HEK293T (cell line): ENCODE results near the gene IFT27.
"Not testable (repeated sequence)": the region's sequence is repeated elsewhere in the genome, so short reads cannot be mapped to it uniquely, and the experiment has no call there.

Source experiments
- CTCF ChIA-PET: fragments of 350-600 bp; formaldehyde crosslinking; extraction: SDS; loops from one replicate; lab custom pipeline; 2021; ENCODE audit warnings: antibody characterized with exemption, inconsistent platforms; lab: Yijun Ruan, JAX
- POLR2A ChIA-PET: fragments of 350-600 bp; formaldehyde crosslinking; extraction: SDS; loops from one replicate; lab custom pipeline; 2020; ENCODE audit warnings: antibody characterized with exemption, inconsistent platforms; lab: Yijun Ruan, JAX
- DNase-seq: peaks from one replicate; pipeline ENCODE4 v3.0.0; 2012; ENCODE audit warnings: mixed read lengths; ENCODE audit errors: extremely low spot score
- ARNT ChIP-seq: fragments of 450-650 bp; IDR thresholded peaks from 2 replicates; pipeline ENCODE4 v1.6.1; 2017; ENCODE audit warnings: mild to moderate bottlenecking
- BHLHE40 ChIP-seq: fragments of 450-650 bp; IDR thresholded peaks from 2 replicates; pipeline ENCODE4 v1.6.1; 2016; ENCODE audit warnings: mild to moderate bottlenecking, moderate library complexity, borderline replicate concordance
- CTBP1 ChIP-seq: fragments of 450-650 bp; IDR thresholded peaks from 2 replicates; pipeline ENCODE4 v1.6.1; 2016; ENCODE audit warnings: borderline replicate concordance
- ELF4 ChIP-seq: fragments of 450-650 bp; IDR thresholded peaks from 2 replicates; pipeline ENCODE4 v1.6.1; 2017; ENCODE audit warnings: antibody characterized with exemption
- FOXA1 ChIP-seq: fragments of 450-650 bp; IDR thresholded peaks from 2 replicates; pipeline ENCODE4 v1.6.1; 2016; ENCODE audit warnings: mild to moderate bottlenecking
- FOXK2 ChIP-seq: fragments of 450-650 bp; IDR thresholded peaks from 2 replicates; pipeline ENCODE4 v1.6.1; 2016; ENCODE audit warnings: mild to moderate bottlenecking
- FOXM1 ChIP-seq: fragments of 450-650 bp; IDR thresholded peaks from 2 replicates; pipeline ENCODE4 v1.6.1; 2017; ENCODE audit warnings: mild to moderate bottlenecking, borderline replicate concordance
- HDGF ChIP-seq: fragments of 450-650 bp; IDR thresholded peaks from 2 replicates; pipeline ENCODE4 v1.6.1; 2017; ENCODE audit warnings: antibody characterized with exemption, borderline replicate concordance
- L3MBTL2 ChIP-seq: fragments of 450-650 bp; conservative IDR thresholded peaks from 2 replicates; pipeline ENCODE4 v1.6.1; 2016; ENCODE audit warnings: mild to moderate bottlenecking
- LEF1 ChIP-seq: fragments of 450-650 bp; IDR thresholded peaks from 2 replicates; pipeline ENCODE4 v1.6.1; 2017; ENCODE audit warnings: mild to moderate bottlenecking, borderline replicate concordance
- NFRKB ChIP-seq: fragments of 450-650 bp; IDR thresholded peaks from 2 replicates; pipeline ENCODE4 v1.6.1; 2016; ENCODE audit warnings: mild to moderate bottlenecking, moderate library complexity
- SP1 ChIP-seq: fragments of 450-650 bp; IDR thresholded peaks from 2 replicates; pipeline ENCODE4 v1.6.1; 2017
- SUZ12 ChIP-seq: fragments of 450-650 bp; IDR thresholded peaks from 2 replicates; pipeline ENCODE4 v1.6.1; 2016; ENCODE audit warnings: mild to moderate bottlenecking
- TARDBP ChIP-seq: fragments of 450-650 bp; IDR thresholded peaks from 2 replicates; pipeline ENCODE4 v1.6.1; 2016
- ZNF384 ChIP-seq: fragments of 450-650 bp; IDR thresholded peaks from 2 replicates; pipeline ENCODE4 v1.6.1; 2016
- TF ChIP-seq, protein P1 (sequence below): fragments of 450-650 bp; IDR thresholded peaks from 2 replicates; pipeline ENCODE4 v1.6.1; 2016

The IFT27 gene

DNA sequence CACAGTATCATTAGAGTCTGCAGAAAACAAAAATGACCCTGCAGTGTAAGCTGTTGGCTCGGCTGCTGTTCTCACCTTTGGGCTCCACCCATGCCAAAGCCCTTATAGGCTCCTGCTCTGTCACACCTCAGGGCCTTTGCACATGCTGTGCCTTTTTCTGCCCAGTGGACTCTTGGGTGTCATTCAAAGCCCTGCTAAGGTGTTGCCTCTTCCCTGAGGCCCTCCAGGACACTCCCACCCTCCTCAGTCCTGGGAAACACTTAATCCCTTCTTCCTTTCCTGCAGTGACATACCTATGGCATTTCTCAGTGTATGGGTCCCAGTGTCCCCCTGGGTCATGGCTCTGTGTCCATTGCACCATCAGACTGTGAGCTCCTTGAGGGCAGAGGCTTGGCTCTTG lies 43.3 kb downstream of the IFT27 start:
- CTCF ChIA-PET, result no interaction called here
- no peak for DNase-seq
- TF ChIP-seq NFRKB, result no peak
- no peak for TF ChIP-seq FOXK2
- POLR2A ChIA-PET, result no interaction called here

DNA sequence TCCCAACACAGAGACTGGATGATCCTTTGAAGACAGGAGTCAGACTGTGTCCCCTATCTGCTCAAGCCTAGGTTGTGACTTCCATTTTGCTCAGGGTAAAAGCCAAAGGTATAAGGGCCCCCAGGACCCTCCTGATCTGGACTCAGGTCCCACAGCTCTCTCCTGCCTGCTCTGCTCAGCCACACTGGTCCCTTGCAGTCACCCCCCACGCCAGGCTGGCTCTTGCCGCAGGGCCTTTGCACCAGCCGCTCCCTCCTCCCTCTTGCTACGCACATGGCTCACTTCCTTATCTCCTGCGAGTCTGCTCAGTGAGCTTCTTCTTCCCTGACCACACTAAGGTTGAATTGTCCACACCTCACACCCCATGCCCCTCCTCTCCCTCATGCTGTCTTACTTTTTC lies 44.0 kb downstream of the IFT27 start:
- TF ChIP-seq LEF1 (no peak), TARDBP (no peak), BHLHE40 (no peak), ELF4 (no peak), L3MBTL2 (no peak), SUZ12 (no peak), FOXA1 (no peak), HDGF (no peak), CTBP1 (no peak), FOXM1 (no peak), NFRKB (no peak), ZNF384 (no peak), SP1 (no peak)
- TF ChIP-seq, protein P1, sequence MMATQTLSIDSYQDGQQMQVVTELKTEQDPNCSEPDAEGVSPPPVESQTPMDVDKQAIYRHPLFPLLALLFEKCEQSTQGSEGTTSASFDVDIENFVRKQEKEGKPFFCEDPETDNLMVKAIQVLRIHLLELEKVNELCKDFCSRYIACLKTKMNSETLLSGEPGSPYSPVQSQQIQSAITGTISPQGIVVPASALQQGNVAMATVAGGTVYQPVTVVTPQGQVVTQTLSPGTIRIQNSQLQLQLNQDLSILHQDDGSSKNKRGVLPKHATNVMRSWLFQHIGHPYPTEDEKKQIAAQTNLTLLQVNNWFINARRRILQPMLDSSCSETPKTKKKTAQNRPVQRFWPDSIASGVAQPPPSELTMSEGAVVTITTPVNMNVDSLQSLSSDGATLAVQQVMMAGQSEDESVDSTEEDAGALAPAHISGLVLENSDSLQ, result no peak
- DNase-seq, result no peak
- CTCF ChIA-PET, result no interaction called here
- POLR2A ChIA-PET, result no interaction called here

DNA sequence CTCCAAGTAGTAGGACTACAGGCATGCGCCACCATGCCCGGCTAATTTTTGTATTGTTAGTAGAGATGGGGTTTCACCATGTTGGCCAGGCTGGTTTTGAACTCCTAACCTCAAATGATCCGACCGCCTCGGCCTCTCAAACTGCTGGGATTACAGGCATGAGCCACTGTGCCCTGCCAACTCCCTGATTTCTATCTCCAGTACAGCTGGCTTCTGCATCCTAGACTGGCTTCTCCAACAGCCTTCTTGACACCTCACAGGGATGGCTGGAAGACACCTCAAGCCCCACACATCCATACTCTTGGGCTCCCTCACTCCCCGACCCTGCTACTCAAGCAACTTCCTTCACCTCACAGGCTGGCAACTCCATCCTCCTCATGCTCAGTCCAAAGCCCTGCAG lies 44.6 kb downstream of the IFT27 start:
- DNase-seq, CTCF ChIA-PET, POLR2A ChIA-PET: not testable (repeated sequence)

DNA sequence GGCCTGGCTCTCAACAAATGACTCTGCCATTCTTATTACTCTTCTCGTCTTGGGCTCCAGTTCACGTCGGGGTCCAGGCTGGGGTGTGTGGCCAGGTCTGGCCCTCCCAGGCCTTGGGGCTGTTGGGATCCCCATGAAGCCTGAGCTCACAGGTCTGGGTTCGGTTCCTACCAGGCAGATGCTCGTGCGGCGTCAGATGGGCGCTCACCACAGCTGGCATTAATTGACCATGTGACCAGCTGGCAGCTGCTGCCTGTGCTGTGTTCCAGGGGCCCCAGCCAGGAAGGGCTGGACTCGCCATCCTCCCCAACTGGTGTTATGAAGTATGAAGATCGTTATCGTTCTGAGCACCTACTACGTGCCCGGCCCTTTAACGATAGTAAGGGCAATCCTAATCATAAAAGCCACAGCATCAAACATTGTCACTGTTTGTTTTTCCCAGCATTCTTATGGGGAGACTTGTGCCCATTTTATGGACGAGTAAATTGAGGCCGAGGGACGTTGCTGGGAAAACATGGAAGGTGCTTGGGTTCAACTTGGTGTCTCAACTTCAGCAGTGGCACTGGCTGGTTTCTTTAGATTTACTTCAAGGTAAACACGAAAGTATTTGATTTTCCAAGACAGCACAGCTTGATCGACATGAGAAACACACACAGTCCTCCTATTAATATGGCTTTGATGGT lies 45.6 kb downstream of the IFT27 start:
- CTCF ChIA-PET, result no interaction called here
- POLR2A ChIA-PET, result no interaction called here
- TF ChIP-seq ZNF384 (no peak), HDGF (no peak), FOXM1 (no peak), ELF4 (no peak), ARNT (no peak), CTBP1 (no peak), FOXA1 (no peak), NFRKB (no peak), SP1 (no peak)
- no peak for DNase-seq

DNA sequence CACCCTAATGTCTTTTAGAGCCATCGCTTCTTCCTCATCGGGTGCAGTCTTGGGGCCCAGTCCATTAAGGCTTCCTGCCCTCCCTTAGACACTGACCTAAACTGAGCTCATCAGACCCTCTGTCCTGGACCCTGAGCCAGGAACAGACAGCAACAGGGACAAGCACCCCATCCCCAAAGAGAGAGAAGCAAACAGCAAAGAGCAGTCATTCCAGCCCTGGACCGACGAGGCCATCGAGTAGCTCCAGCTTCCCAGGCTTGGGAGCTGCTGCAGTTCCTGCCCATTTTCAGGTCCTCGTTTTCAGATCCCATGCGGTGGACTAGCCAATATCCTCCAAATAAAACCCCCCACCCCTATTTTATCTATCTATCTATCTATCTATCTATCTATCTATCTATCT lies 46.6 kb downstream of the IFT27 start:
- no peak for TF ChIP-seq ZNF384
- no peak for TF ChIP-seq SUZ12
- no peak for TF ChIP-seq LEF1
- no peak for TF ChIP-seq TARDBP
- TF ChIP-seq BHLHE40, result no peak
- TF ChIP-seq FOXK2, result no peak
- ChIA-PET POLR2A (no interaction called here), CTCF (no interaction called here)
- DNase-seq, result no peak

DNA sequence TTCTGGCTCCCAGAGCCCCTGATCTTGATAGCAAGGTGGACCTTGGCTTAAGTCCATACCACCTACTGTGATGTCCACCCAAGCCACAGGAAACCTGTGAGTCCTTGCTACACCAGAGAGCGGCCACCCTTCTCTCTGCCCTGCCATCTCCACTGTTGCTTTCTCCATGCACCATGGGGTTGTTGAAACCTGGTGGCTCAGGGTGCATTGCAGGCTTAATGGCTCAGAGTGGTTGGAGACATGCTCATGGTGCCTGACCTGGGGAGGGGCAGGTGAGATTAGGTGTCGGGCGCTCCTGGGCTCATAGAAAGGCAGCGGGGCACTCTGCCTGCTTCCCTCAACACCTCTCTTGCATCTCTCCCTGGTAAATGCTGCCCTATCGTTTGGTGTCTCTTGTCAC lies 47.4 kb downstream of the IFT27 start:
- no peak for DNase-seq
- ChIA-PET POLR2A (no interaction called here), CTCF (no interaction called here)
- TF ChIP-seq ZNF384, result no peak
- TF ChIP-seq TARDBP, result no peak
- TF ChIP-seq ARNT, result no peak
- TF ChIP-seq LEF1, result no peak
- no peak for TF ChIP-seq SP1
- TF ChIP-seq L3MBTL2, result no peak
- TF ChIP-seq FOXK2, result no peak
- no peak for TF ChIP-seq HDGF
- no peak for TF ChIP-seq FOXA1
- no peak for TF ChIP-seq ELF4
- no peak for TF ChIP-seq BHLHE40
- TF ChIP-seq, protein P1, result no peak
- TF ChIP-seq CTBP1, result no peak
- TF ChIP-seq SUZ12, result no peak
- TF ChIP-seq NFRKB, result no peak
- TF ChIP-seq FOXM1, result no peak

DNA sequence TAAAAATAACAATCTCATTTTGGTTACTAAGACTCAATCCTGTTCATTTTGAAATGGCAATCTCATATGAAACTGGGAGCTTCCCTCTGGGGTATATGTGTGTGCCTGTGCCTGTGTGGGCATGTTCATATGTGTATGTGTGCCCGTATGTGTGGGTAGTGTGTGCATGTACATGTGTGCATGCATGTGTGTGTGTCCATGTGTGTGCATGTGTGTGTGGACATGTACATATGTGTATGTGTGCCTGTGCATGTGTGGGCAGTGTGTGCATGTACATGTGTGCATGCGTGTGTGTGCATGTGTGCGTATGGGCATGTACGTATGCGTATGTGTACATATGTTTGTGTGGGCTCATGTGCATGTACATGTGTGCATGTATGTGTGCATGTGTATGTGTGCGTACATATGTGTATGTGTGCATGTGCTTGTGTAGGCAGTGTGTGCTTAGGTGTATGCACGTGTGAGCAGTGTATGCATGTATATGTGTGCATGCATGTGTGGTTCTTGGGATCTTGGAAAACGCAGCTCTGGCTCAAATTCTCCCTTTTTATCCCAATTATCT lies 47.9 kb downstream of the IFT27 start:
- CTCF ChIA-PET, result no interaction called here
- POLR2A ChIA-PET, result no interaction called here
- TF ChIP-seq BHLHE40, result no peak
- TF ChIP-seq TARDBP, result no peak
- TF ChIP-seq, protein P1, result no peak
- no peak for DNase-seq
